Cortex of kidney (tissue), 1 donor: Measurements from ENCODE around the gene MAPRE3.

Source experiments
- DNase-seq: peaks from one replicate; lab custom pipeline; 2025; lab: John Stamatoyannopoulos, UW

The MAPRE3 gene

DNA sequence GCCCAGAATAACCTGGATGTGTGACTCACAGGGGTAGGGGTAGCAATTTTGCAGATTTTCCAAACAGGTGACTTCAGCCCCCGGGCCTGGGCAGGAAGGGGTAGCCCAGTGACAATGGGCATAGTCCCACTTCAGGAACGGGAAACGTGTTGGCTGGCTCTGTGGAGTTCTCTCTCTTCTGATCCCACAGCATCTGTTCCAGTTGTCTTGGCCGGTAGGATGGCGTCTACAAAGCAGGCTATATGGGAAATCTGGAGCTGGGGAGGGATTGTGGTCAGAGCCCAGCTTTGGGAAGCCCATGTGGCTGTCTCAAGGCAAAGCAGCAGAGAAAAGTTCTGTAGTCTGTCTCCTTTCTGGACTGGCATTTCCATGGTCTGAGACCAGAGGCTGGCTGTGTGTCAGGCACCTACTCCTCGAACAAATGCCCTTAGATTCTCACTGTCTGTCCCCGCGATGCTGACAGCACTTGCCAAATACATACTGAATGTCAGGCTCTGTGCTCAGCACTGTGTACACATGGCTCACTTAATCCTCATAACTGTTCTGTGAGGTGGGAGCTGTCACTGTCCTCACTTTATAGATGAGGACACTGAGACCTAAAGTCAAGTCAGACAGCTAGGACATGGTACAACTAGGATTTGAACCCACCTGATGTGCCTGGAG is 44.5 kb downstream of the MAPRE3 start:
- no peak for DNase-seq

GRCh38 chr2:27016801-27017325 is 46.4 kb downstream of the MAPRE3 start:
- no peak for DNase-seq

GRCh38 chr2:27018142-27018541 is 47.7 kb downstream of the MAPRE3 start:
- DNase-seq: no peak

GRCh38 chr2:27019459-27019858 is 49.0 kb downstream of the MAPRE3 start:
- no peak for DNase-seq

GRCh38 chr2:27019931-27020855 is 49.8 kb downstream of the MAPRE3 start:
- no peak for DNase-seq

- no peak for DNase-seq
Observed at GRCh38 chr2:27021253-27022049, 51.0 kb downstream of the MAPRE3 start.

DNA sequence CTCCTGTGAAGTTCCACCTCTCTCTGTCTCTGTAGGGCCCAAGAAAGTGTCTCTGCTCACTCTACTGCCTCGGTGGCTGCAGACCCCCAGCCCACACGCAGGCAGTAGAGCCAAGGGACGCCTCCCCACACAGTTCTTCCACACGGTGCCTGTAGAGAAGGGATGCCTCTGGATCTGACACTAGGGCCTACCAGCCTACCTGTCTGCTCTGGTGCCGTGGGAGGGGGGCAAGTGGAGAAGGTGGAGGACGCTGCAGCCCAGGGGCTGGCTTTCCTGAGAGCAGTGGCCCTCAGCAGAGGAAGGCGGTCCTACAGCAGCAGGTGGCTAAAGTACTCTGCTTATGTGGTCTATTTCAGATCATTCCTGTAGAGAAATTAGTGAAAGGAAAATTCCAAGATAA is 53.3 kb downstream of the MAPRE3 start:
- no peak for DNase-seq

DNA sequence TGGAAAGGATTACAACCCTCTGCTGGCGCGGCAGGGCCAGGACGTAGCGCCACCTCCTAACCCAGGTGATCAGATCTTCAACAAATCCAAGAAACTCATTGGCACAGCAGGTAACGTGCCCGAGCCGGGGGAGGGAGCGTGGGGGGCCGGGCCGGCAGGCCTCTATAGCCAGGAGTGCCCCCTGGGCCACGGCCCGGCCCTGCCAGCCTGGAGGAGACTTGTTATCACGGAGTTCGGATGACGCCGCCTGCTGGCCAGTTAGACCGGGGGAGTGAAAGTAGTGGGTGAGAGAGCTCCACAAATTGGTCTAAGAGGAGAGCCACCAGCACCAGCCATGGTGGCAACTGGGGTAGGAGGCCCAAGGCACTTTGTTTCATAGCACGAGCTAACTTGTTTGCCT is 53.8 kb downstream of the MAPRE3 start:
- DNase-seq: no peak

DNA sequence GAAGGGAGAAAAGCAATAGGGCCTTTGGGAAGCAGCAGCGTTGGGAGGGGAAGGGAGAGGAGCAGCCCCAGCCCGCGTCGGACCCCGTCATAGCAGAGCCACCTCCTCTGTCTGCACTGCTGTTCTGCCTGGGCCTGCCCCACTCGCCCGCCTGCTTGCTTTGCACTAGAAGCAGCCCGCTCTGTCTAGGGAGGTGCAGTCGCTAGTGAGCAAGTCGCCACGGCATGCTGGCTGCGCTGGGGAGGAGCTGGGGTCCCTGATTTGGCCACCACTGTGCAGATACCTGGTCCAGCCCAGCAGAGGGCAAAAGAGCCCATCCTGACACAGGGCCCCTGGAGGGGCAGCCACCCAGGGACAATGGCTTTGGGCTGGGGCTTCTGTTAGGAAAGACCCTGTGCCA is 54.4 kb downstream of the MAPRE3 start:
- DNase-seq: no peak

- no peak for DNase-seq
Observed at GRCh38 chr2:27025281-27025800, 54.9 kb downstream of the MAPRE3 start.

DNA sequence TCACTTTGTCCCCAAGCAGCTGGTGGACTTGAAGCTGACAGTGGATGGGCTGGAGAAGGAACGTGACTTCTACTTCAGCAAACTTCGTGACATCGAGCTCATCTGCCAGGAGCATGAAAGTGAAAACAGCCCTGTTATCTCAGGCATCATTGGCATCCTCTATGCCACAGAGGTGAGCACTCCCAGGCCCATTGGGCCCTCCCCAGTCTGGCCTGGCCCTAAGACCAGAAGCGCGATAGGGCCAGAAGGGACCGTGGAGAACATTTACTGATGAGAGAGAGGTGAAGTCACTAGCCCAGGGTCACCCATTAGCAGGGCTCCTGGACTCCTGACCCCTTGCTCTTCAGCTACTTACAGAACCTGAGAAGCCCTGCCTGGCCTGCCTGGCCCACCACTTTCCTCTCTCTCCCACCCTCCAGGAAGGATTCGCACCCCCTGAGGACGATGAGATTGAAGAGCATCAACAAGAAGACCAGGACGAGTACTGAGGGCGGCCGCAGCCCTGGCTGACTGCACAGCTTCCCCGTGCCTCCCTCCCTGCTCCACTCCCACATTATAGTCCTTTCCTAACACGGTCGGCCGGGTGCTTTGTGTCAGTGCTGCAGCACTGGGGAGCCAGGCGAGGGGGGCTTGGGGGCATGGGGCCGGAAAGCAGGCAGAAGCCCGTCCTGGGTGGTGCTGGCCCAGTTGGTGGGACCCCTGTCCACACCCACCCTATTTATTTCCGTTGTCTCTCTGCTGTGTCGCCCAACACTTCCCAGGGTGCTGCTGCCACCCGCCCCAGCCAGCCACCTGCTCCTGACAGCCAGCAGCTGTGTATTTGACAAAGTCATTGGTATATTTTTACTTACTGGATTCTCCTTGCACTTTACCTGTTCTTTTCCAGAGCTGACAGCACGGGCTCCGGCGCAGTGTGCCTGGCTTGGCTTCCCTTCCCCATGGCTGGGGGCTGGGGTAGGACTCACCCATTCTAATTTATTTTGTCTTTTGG is 55.7 kb downstream of the MAPRE3 start:
- no peak for DNase-seq

DNA sequence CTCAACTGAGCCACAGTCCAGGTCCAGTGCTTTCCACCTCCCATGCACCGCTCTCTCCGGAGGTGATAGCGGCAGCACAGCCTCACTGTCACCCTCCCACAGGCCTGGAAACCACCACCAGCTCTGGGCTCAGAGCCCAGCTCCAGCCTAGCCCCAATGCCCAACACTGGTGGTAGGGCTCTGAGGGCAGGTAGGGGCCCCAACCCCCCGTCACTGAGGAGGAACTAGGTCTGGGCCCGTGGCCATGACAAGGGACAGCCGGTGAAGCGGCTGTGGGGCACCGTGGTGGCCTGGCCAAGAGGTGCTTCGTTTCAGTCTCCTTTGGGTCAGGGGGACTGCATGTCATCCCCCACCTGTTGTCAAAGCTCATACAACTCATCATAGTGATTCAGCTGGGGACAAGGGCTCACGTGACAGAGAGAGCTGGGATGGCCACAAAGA is 56.8 kb downstream of the MAPRE3 start:
- DNase-seq: no peak

- DNase-seq: no peak
Observed at GRCh38 chr2:27029051-27029450, 58.6 kb downstream of the MAPRE3 start.

DNA sequence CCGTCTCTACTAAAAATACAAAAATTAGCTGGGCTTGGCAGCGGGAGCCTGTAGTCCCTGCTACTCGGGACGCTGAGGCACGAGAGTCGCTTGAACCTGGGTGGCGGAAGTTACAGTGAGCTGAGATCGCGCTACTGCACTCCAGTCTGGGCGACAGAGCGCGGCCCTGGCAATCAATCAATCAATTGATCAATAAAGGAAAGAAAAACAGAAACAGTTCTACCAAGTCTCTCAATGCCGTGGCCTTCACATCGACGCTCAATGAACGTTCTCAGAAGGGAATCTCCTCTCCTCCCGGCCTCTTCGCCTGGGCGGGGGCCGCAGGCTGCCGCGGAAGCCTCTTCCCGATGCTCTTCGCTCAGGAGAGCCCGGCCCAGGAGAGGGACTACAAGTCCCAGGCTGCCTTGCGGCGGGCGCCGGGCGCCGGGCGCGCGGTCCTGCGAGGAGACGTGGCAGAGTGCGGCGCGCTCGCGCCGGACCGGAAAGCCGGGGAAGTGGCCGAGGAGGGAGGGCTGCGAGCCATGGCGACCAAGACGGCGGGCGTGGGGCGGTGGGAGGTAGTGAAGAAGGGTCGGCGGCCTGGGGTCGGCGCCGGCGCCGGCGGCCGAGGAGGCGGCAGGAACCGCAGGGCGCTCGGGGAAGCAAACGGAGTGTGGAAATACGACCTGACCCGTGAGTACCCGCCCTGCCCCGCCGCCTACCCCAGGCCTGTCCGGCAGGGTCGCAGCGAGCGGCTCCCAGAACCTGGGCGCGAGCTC is 62.2 kb downstream of the MAPRE3 start, which contains the start of gene TMEM214:
TMEM214 (plus strand) TSS at position 471 of the 758 bp plus-strand sequence; CDS start at position 522, 51 bp downstream.
- DNase-seq: no peak

GRCh38 chr2:27033253-27033852 is 62.9 kb downstream of the MAPRE3 start:
- no peak for DNase-seq

DNA sequence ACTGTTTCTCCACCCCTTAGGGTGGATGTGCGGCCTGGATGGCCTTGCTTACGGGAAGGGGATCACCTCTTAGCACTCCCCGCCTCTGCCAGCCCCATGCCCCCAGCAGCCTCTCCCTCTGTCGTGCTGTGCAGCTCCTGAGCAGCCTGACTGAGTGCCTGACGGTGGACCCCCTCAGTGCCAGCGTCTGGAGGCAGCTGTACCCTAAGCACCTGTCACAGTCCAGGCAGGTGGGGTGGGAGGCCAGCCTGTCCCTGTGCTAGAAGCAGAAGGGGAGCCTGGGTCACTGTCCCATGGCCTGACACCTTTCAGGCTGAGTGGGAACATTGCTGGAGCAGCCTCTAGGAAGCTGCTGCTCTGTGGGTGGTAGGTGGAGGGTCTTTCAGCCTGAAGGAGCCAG is 67.6 kb downstream of the MAPRE3 start:
- DNase-seq: no peak

DNA sequence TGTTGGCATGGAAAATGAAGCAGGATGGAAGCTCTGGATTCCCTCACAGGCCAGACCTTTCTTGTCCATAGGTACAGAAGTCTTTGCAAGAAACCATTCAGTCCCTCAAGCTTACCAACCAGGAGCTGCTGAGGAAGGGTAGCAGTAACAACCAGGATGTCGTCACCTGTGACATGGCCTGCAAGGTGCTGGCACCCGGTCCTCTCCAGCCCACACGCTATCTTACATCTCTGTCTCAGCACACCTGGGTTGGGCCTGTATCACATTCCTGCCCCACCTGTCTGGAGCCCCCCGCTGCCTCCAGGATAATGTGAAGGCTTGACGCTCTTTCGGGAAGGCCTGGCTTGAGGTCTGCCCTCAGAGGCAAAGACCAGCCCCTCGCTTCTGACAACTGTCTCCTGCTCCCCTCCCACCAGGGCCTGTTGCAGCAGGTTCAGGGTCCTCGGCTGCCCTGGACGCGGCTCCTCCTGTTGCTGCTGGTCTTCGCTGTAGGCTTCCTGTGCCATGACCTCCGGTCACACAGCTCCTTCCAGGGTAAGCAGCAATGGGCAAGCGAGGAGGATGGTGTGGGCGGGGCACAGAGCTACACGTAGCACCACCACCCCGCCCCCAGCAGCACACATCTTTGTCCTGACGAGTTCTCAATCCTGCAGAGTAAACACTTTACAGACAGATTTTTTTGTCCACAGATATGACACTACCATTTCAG is 68.3 kb downstream of the MAPRE3 start:
- DNase-seq: no peak

DNA sequence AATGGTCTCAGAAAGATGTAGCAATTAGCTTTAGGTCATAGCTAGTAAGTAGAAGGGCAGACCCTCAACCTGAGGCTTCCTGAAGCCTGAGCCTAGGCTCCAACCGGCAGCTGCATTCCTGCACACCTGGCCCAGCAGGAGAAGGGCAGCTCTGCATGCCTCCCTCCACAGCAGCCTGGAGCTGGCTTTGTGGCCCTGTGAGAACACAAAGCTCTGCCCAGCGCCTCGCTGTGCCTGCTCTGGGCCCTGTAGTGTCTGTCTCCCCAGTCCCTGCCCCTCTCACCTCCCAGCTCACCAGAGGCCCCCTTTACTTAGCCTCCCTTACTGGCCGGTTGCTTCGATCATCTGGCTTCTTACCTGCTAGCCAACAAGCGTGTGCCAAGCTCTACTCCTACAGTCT is 69.0 kb downstream of the MAPRE3 start:
- DNase-seq: no peak

DNA sequence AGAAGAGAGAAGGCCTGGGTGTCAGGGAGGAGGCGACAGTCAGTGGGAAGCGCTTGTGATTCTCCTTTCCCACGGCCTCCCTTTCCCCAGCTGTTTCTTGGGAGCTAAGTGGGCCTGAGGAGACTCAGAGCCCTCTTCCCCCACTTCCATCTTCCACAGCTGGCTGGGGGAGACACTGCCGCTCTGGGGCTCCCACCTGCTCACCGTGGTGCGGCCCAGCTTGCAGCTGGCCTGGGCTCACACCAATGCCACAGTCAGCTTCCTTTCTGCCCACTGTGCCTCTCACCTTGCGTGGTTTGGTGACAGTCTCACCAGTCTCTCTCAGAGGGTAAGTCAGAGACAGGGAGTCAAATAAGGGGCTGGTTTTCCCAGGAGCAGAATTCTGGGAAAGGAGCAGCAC is 69.4 kb downstream of the MAPRE3 start:
- no peak for DNase-seq
